Astrocyte (in vitro differentiated cells and primary cell): ENCODE results near the gene TMEM151A. TPM values are rescaled to one million over a fixed set of nuclear protein-coding genes. Genes with fewer than 3 reads are reported as not detected.

Experiments
- DNase-seq: peaks from one replicate; pipeline ENCODE4 v3.0.0-alpha.2; 2010; ENCODE audit warnings: low read depth
- FAIRE-seq: peaks from 2 replicates; lab custom pipeline; 2011; peaks lifted over from hg19 to GRCh38; lab: Jason Lieb, UNC
- H2AFZ ChIP-seq: 2 replicates; pipeline ENCODE4 v1.6.0; 2012; ENCODE audit warnings: low read depth, low read length, inconsistent platforms
- H3K27ac ChIP-seq: 2 replicates; pipeline ENCODE4 v1.5.1; 2011; ENCODE audit warnings: low read depth, low read length, inconsistent platforms
- H3K27me3 ChIP-seq: 2 replicates; pipeline ENCODE4 v1.6.0; 2011; ENCODE audit warnings: low read length, inconsistent platforms; ENCODE audit not compliant: insufficient read depth
- H3K36me3 ChIP-seq: 2 replicates; pipeline ENCODE4 v1.5.1; 2011; ENCODE audit warnings: low read length, inconsistent platforms; ENCODE audit not compliant: insufficient read depth
- H3K4me1 ChIP-seq: 2 replicates; pipeline ENCODE4 v1.5.1; 2011; ENCODE audit warnings: low read length, inconsistent platforms; ENCODE audit not compliant: insufficient read depth
- H3K4me2 ChIP-seq: 2 replicates; pipeline ENCODE4 v1.6.0; 2012; ENCODE audit warnings: low read length, inconsistent platforms
- H3K4me3 ChIP-seq: 2 replicates; pipeline ENCODE4 v1.5.1; 2011; ENCODE audit warnings: low read depth, mild to moderate bottlenecking, low read length, inconsistent platforms; ENCODE audit not compliant: insufficient read depth
- H3K79me2 ChIP-seq: 2 replicates; pipeline ENCODE4 v1.6.0; 2012; ENCODE audit warnings: mild to moderate bottlenecking, low read length, inconsistent platforms; ENCODE audit not compliant: insufficient read depth
- H3K9ac ChIP-seq: 2 replicates; pipeline ENCODE4 v1.6.0; 2012; ENCODE audit warnings: mild to moderate bottlenecking, low read length, inconsistent platforms
- H3K9me3 ChIP-seq: 2 replicates; pipeline ENCODE4 v1.5.1; 2012; ENCODE audit warnings: low read depth, mild to moderate bottlenecking, low read length, inconsistent platforms; ENCODE audit not compliant: insufficient read depth
- H4K20me1 ChIP-seq: 2 replicates; pipeline ENCODE4 v1.6.0; 2012; ENCODE audit warnings: low read length, inconsistent platforms; ENCODE audit not compliant: insufficient read depth
- H3K27ac Mint-ChIP-seq: one replicate; pipeline ENCODE4 v1.8.0; 2021; ENCODE audit warnings: mild to moderate bottlenecking, mixed read lengths; ENCODE audit not compliant: unreplicated experiment
- H3K27me3 Mint-ChIP-seq: one replicate; pipeline ENCODE4 v1.8.0; 2021; ENCODE audit warnings: low read depth, mixed read lengths; ENCODE audit not compliant: unreplicated experiment
- H3K36me3 Mint-ChIP-seq: one replicate; pipeline ENCODE4 v1.8.0; 2021; ENCODE audit warnings: low read depth, mixed read lengths; ENCODE audit not compliant: unreplicated experiment
- H3K4me1 Mint-ChIP-seq: one replicate; pipeline ENCODE4 v1.8.0; 2021; ENCODE audit warnings: low read depth, mixed read lengths; ENCODE audit not compliant: unreplicated experiment
- H3K4me3 Mint-ChIP-seq: one replicate; pipeline ENCODE4 v1.8.0; 2021; ENCODE audit warnings: mild to moderate bottlenecking, moderate library complexity, mixed read lengths; ENCODE audit not compliant: unreplicated experiment
- H3K9me3 Mint-ChIP-seq: one replicate; pipeline ENCODE4 v1.8.0; 2021; ENCODE audit warnings: mild to moderate bottlenecking, mixed read lengths; ENCODE audit not compliant: unreplicated experiment
- EZH2 ChIP-seq: IDR thresholded peaks from 2 replicates; pipeline ENCODE4 v1.6.1; 2012; ENCODE audit warnings: mild to moderate bottlenecking, low read length, inconsistent platforms; ENCODE audit not compliant: insufficient read depth
- total RNA-seq: library from RNA; stranded (reverse); gene quantifications from 2 replicates; pipeline ENCODE4 v1.2.1, GENCODE V29; 2021
- TF ChIP-seq, protein P1 (sequence below): IDR thresholded peaks from 2 replicates; pipeline ENCODE4 v1.5.1; 2011; ENCODE audit warnings: low read depth, mild to moderate bottlenecking, inconsistent platforms, low read length, moderate library complexity; ENCODE audit not compliant: insufficient read depth

Gene TMEM151A
- total RNA-seq, 1 donor from 2014 or later: 2.0 TPM

DNA sequence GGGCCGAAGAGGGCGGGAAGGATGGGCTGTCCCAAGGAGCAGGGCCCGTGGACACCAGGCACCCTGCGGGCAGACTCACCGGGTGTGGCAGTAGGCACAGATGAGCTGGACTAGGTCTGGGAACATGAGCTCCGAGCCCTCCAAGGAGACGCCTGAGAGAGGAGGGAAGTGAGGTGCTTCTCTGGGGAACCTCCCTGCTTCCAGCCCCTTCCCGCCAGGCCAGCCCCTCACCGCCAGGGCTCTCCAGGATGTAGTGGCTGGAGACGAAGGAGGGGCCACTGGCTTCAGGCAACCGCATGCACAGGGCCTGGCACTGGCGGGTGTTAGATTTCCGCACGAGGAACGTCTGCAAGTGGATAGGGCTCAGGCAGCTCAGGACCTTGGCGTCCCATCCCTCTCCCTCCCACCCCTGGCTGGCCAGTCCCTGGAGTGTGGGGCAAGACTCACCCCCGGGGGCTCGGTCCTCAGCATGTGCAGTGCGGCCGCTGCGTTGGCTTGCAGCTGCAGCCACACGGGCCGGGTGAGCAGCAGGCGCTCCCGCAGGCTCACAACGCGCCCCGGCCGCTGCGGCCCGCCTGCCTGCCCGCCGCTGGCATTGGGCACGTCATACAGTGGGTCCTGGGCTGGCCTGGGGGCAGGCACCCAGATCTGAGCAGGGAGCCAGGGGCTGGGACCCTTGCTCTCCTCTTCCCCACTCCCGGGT, 44.0 kb downstream of the TMEM151A start:
- peak overlapping the region; percentile 95 for H3K9ac ChIP-seq
- H3K27ac Mint-ChIP-seq: peak overlapping the region; percentile 99
- peaks cover 48% of the 10 kb centered on the region for H4K20me1 ChIP-seq
- H3K4me3 ChIP-seq: peak overlapping the region; percentile 74
- peaks cover 11% of the 10 kb centered on the region for H3K36me3 Mint-ChIP-seq
- H3K27ac ChIP-seq: peak overlapping the region; percentile 96
- H3K4me2 ChIP-seq: peak overlapping the region; percentile 99
- H2AFZ ChIP-seq: no peak overlapping the region
- FAIRE-seq (no peak), DNase-seq (peak; percentile 66)
- peaks cover 27% of the 10 kb centered on the region for H3K79me2 ChIP-seq
- H3K4me1 ChIP-seq: peaks cover 47% of the 10 kb centered on the region
- no peaks in the 10 kb centered on the region for H3K27me3 ChIP-seq
- no peaks in the 10 kb centered on the region for H3K27me3 Mint-ChIP-seq
- H3K9me3 Mint-ChIP-seq: no peaks in the 10 kb centered on the region
- H3K36me3 ChIP-seq: peaks cover 3% of the 10 kb centered on the region
- TF ChIP-seq EZH2: no peak
- TF ChIP-seq, protein P1, sequence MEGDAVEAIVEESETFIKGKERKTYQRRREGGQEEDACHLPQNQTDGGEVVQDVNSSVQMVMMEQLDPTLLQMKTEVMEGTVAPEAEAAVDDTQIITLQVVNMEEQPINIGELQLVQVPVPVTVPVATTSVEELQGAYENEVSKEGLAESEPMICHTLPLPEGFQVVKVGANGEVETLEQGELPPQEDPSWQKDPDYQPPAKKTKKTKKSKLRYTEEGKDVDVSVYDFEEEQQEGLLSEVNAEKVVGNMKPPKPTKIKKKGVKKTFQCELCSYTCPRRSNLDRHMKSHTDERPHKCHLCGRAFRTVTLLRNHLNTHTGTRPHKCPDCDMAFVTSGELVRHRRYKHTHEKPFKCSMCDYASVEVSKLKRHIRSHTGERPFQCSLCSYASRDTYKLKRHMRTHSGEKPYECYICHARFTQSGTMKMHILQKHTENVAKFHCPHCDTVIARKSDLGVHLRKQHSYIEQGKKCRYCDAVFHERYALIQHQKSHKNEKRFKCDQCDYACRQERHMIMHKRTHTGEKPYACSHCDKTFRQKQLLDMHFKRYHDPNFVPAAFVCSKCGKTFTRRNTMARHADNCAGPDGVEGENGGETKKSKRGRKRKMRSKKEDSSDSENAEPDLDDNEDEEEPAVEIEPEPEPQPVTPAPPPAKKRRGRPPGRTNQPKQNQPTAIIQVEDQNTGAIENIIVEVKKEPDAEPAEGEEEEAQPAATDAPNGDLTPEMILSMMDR: no peak
- H3K9me3 ChIP-seq: no peaks in the 10 kb centered on the region
- H3K4me3 Mint-ChIP-seq: peak overlapping the region; percentile 88
- peaks cover 31% of the 10 kb centered on the region for H3K4me1 Mint-ChIP-seq

DNA sequence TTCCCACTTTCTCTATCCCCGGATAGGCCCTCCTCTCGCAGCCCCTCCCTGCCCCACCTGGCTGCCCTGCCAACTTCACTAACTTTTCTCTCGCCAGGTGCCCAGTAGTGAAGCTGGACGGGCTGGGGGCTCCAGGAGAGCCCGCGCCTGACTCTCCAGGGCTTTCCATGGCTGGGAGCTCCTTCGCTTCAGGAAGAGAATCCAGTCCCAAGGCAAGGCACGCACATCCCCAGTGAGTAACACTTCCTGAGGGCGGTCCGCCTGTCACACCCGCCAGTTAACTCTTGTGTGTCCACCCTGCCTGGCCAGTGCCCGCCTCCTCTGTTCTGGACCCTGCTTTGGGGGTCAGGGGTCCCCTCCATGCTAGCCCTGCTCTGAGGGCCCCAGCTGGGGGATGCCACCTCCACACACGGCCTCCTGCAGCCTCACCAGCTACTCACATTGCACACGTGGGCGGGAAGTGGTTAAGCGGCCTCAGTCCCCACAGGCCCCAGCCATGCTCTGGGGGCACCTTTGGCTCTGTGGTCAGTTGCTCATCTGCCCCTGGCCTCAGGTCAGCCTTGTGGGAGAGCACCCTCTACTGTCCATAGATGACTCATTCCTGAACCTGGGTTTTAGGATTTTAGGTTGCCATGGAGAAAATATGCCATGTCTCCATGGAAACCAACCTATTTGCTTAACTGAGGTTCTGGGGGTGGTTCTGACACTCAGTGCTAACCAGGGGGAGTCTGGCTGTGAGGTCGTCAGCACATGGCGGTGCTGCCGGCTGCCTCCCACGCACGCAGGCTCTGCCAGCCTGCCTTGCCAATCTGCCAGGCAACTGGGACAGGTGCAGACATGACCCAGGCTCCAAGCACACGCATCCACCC, 44.8 kb downstream of the TMEM151A start, which contains the start of gene RIN1:
RIN1 (minus strand) TSS at position 201 of the 869 bp plus-strand sequence; CDS start at position 169, 32 bp downstream.
- DNase-seq (peak; percentile 98), FAIRE-seq (peak; percentile 98)
- H3K27ac Mint-ChIP-seq: peak within 1 kb of the TSS; percentile 99
- peak within 1 kb of the TSS; percentile 74 for H3K4me3 ChIP-seq
- no peaks in the 10 kb centered on the region for H3K27me3 Mint-ChIP-seq
- H3K9me3 Mint-ChIP-seq: no peaks in the 10 kb centered on the region
- peaks cover 27% of the 10 kb centered on the region for H3K79me2 ChIP-seq
- peak within 1 kb of the TSS; percentile 88 for H3K4me3 Mint-ChIP-seq
- H3K36me3 ChIP-seq: peaks cover 6% of the 10 kb centered on the region
- H3K4me1 Mint-ChIP-seq: peaks cover 31% of the 10 kb centered on the region
- no peak within 1 kb of the TSS for H2AFZ ChIP-seq
- peaks cover 9% of the 10 kb centered on the region for H3K36me3 Mint-ChIP-seq
- H4K20me1 ChIP-seq: peaks cover 46% of the 10 kb centered on the region
- TF ChIP-seq EZH2: no peak
- TF ChIP-seq, protein P1: no peak
- peak within 1 kb of the TSS; percentile 96 for H3K27ac ChIP-seq
- H3K9me3 ChIP-seq: no peaks in the 10 kb centered on the region
- H3K4me1 ChIP-seq: peaks cover 47% of the 10 kb centered on the region
- H3K27me3 ChIP-seq: no peaks in the 10 kb centered on the region
- peak within 1 kb of the TSS; percentile 95 for H3K9ac ChIP-seq
- peak within 1 kb of the TSS; percentile 99 for H3K4me2 ChIP-seq
